Prostate gland (tissue), 2 donors: ENCODE results near the gene CATSPERD.

ENCODE experiments used
- POLR2A ChIP-seq: fragments of 450-650 bp; IDR thresholded peaks from one replicate; pipeline ENCODE4 v1.6.1; 2016; ENCODE audit warnings: antibody characterized with exemption, mild to moderate bottlenecking
- TF ChIP-seq, protein P1 (sequence below), 4 experiments: fragments of 200-600 bp in 2 of 4; fragments of 450-650 bp in 2 of 4; sonication (generic) in 2 of 4; IDR thresholded peaks; 1 replicate in 3 of 4; 2 replicates in 1 of 4; pipeline ENCODE4 v1.5.1; 2016 to 2019; ENCODE audit warnings: antibody characterized with exemption in 4 of 4, mild to moderate bottlenecking in 2 of 4, moderate library complexity in 2 of 4

DNA sequence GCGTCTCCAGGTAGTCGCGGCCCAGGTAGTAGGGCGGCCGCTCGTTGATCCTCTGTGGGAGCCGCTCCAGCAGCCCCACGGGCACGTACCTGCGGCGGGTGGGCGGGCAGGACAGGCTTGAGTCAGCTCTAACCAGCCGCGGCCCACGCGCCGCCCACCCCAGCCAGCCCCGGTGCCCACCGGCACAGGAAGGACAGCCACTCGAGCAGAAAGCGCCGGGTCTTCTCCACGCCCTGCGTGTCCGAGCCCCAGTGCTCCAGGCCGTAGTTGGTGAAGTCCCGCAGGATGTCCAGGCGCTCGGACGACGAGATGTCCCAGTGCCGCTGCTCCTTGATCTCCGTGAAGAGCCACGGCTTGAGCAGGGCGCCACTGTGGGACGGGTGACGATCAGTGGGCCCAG, 65.0 kb downstream of the CATSPERD start:
- TF ChIP-seq, protein P1, sequence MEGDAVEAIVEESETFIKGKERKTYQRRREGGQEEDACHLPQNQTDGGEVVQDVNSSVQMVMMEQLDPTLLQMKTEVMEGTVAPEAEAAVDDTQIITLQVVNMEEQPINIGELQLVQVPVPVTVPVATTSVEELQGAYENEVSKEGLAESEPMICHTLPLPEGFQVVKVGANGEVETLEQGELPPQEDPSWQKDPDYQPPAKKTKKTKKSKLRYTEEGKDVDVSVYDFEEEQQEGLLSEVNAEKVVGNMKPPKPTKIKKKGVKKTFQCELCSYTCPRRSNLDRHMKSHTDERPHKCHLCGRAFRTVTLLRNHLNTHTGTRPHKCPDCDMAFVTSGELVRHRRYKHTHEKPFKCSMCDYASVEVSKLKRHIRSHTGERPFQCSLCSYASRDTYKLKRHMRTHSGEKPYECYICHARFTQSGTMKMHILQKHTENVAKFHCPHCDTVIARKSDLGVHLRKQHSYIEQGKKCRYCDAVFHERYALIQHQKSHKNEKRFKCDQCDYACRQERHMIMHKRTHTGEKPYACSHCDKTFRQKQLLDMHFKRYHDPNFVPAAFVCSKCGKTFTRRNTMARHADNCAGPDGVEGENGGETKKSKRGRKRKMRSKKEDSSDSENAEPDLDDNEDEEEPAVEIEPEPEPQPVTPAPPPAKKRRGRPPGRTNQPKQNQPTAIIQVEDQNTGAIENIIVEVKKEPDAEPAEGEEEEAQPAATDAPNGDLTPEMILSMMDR (IDR thresholded peaks at IDR 0.05) = no peak
- no peak for TF ChIP-seq POLR2A
